HG03060 (cell line): Measurements from ENCODE around the gene ACP3.

Source experiments
- ATAC-seq: cut with Tn5 transposase; IDR thresholded peaks from one replicate; pipeline ENCODE4 v1.9.1; 2021; ENCODE audit warnings: low read depth, moderate number of reproducible peaks; ENCODE audit not compliant: unreplicated experiment

ACP3 gene

DNA sequence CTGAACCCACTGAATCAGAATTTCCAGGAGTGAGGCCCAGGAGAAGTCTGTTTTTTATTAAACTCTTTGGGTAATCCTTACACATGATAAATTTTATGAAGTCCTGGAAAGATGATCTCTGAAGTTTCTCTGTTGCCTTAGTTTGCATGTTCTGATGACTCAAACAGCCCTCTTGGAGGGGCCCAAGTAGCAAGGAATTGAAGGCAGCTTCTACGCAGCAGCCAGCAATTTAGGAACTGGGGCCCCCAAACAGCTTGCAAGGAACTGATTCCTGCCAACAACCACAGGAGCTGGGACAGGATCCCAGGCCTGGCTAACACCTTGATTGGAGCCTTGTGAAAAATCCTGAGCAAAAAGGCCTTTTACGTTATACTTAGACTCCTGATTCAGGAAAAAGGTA lies 5.4 kb upstream of the ACP3 start:
- ATAC-seq = no peak

DNA sequence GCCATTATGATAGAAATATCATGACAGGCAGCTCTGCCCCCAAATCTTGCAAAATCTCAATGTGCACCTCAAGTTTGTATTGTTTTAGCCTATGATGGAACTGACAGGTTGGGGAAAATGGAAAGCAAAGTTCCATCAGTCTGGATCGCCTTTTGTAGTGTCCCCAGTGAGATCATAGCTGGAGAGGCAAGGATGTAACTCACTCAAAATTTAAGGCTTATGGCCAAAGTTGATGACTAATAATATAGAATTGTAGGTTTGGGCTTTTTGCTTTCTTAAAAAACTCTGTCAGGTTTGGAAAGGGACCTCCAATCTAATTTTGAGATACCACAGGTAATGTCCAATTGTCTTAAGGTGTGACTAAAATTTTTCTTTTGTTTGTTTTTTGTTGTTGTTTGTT lies 1.4 kb upstream of the ACP3 start:
- no peak for ATAC-seq

DNA sequence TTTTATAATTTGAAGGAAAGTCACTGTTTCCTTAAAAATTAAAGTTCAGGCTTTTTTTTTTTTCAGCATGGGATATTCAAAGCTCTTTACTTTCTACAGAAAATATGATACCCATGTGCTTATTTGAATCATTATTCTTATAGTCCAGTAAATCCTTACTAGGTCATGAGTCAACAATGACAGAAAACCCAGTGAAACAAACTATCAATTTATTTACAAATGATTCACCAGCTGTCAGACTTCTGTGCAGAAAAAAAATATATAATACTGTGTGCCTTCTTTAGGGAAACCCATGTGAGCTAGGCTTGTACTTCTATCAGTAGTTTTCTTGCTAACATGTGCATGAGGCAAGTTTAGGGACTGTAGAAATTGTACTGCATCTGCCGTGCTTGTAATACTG lies 1.2 kb downstream of the ACP3 start:
- no peak for ATAC-seq

DNA sequence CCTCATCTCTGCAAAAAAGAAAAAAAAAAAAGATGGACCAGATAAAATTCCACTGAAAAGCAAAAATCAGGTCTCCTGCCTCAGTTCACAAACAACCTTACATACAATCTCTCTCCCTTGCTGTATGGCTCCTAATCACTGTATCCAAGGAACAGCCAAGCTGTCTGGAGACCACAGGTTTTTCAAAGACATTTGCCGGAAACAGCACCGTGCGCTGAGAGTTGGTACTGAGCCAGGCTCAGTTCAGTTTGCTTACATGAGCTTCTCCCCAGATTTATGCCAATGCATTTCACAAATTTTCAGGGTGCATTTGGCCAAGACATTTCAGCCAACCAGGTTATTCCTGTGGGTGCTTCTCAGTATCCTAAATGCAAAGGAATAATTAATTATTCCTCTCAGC lies 4.1 kb downstream of the ACP3 start:
- no peak for ATAC-seq

DNA sequence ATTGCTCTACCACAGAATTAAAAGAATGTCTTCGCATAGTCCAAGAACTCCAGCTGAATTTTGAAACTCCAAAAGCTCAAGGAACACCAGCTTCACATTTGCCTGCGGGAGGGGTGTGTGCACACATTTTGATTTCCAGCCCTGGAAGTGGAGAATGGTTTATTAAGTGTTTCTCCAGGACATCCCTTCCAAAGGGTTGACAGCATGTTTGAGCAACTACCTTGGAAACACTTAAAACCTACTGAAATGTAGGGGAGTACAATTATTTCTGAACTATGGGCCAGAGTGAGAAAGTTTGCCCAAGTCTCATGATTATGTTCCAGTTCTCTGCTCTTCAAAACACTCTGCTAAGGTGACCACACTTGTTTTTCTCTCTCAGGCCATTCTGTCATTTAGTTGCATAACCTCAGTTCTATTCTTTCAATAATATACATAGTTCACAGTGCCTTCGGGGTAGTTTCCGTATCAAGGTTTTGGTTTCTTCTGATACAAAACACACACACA lies 7.9 kb downstream of the ACP3 start:
- ATAC-seq = no peak

DNA sequence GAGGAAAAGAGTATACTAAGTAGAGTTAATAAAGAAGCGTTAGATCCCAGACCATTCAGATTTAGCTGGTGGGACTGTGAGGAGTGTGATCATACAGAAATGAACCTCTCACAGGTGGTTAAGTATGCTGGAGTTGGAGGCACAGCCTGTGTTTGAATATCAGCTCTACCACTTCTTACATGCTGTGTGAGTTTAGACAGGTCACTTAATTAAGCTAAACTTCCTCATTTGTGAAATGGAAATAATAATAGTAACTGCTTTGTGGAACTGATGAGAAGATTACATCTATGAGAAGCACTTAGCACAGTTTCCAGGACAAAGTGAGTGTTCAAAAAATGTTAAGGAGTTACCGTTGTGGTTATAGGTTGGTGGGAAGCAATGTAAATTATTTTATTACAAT lies 8.4 kb downstream of the ACP3 start:
- no peak for ATAC-seq

DNA sequence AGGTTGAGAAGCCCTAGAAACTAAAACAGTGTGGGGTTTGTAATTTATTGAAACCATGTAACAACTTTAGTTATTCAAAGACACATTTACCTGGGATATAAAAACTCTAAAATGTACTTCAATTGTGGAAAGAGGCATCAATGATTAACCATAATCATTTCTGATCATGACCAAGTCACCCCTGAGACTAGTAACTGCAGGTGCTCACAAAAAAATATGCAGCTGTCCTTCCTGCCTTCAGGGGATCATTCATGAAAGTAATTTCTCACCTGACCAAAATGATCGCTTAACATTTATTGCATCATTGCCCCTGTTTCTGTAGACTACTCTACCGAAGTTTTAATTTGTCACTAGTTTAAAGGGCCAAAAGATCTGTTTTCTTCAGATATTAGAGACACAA lies 9.0 kb downstream of the ACP3 start:
- ATAC-seq = no peak

DNA sequence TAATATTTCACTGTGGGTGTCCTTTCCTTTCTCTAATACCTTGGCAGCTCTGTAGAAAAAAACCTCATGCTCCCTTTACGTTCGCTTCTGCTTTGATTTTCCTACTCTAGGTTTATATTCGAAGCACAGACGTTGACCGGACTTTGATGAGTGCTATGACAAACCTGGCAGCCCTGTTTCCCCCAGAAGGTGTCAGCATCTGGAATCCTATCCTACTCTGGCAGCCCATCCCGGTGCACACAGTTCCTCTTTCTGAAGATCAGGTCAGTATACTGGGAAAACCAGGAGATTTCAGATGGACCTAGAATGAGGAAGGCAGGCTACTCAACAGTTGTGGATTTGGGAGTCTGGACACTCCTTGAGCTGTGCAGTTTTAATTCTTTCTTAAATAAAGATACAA lies 14.9 kb downstream of the ACP3 start:
- no peak for ATAC-seq

DNA sequence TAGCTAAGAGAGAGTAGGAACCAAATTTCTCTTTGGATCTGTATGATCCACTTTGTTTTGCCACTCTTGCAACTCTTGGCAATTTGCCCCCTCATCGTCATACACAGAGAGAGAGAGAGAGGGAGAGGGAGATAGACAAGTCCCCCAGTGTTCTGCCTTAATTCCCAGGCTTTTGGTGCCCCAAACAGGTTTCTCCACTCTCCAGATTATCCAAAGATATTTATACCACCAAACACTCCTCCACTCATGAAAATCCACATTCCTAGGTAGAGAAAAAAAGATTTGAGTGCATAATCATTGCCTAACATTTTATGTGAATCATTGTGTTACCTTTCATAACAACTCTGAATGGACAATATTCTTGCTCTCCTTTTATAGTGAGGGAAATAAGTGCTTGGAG lies 15.3 kb downstream of the ACP3 start:
- ATAC-seq = no peak

DNA sequence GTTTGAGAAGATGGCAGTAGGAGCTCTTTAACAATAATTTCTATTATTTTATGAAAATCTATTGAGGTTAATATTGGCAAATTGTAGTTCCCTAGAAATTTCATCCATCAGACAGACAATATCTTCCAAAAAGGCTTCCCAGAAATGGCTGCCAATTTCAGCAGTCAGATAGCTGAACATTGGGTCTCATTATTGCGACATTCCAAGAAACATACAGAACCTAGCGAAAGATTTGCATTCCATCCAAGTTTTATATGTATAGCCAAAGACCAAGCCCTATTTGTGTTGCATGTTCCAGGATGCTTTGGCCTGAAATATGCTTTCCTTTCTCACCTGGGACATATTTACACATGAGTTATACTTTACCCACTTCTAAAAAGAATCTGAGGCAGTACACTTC lies 24.5 kb downstream of the ACP3 start:
- no peak for ATAC-seq

DNA sequence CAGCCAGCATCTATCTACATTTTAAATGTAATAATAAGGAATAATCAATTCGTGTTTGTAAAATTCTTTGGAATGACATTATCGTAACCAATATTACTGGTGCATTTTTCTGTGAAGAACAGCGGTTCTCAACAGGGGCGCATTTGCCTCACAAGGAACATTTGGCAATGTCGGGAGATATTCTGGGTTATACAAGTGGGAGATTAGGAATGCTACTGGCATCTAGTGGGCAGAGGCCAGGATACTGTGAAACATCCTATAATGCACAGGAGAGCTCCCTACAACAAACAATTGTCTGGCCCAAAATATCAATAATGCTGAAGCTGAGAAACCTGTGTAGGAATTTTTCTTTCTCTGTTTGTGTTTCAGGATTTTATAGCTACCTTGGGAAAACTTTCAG lies 25.0 kb downstream of the ACP3 start:
- no peak for ATAC-seq

DNA sequence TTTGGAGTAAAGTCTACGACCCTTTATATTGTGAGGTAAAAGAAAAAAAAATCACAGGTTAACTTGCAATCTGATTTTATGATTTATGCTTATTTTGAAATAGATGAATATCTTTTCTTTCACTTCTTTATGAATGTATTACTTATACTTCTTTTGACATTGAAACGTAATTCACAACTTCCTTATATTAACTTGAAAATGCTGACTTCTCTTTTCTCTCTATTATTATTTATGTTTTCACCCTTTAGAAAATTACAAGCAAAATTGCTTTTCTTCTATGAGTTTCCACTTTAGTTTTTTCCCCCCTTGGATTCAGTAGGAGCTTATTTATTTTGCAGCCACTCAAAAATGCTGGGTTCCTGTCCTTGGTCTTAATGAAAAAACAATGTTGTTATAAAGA lies 25.4 kb downstream of the ACP3 start:
- ATAC-seq = no peak

DNA sequence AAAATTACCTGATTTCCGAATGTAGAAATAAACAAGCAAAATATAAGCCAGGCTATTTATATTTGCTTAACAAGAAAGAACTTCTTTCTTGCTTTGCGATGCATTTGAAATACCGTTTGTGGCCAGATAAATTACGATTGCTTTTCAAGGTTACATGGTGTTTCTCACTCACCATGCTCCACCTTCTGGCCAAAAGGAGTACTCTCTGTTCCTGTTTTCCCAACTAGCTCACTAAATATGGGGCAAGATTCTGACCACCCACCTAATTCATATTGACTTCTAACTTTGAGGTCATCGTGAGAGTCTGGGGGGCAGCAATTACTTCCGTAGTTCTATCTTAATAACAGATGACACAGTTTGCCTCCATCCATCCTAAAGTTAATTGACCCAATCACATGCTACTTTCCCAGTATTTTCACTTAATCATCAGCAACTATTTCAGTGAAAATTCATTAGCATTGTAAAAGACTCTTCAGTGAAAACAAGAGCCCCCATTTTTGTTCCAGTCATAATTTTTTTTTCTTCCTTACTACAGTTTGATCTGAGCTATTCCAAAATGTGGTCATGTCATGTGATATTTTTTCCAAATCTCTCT lies 25.9 kb downstream of the ACP3 start:
- peak; percentile 47 for ATAC-seq

DNA sequence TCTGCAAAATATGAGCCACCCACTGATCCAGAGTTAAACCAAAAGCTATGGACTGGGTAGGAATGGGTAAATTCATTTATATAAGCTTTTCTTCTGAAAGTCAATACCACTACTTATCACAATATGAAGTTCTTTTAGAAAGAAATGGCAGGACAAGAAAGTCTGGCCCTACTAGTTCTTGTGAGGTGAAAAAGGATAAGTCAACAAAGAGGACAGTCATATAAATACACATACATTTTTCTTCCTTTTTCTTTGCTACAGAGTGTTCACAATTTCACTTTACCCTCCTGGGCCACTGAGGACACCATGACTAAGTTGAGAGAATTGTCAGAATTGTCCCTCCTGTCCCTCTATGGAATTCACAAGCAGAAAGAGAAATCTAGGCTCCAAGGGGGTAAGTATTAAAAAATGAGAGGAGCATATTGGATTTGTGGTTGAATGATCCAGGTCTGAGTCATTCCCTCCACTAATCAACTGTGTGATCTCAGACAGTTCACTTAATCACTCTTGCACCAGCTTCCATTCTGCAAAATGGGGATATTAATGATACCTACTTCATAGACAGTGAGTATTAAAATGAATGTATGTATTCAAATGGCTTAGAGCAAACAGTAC lies 27.6 kb downstream of the ACP3 start:
- no peak for ATAC-seq

DNA sequence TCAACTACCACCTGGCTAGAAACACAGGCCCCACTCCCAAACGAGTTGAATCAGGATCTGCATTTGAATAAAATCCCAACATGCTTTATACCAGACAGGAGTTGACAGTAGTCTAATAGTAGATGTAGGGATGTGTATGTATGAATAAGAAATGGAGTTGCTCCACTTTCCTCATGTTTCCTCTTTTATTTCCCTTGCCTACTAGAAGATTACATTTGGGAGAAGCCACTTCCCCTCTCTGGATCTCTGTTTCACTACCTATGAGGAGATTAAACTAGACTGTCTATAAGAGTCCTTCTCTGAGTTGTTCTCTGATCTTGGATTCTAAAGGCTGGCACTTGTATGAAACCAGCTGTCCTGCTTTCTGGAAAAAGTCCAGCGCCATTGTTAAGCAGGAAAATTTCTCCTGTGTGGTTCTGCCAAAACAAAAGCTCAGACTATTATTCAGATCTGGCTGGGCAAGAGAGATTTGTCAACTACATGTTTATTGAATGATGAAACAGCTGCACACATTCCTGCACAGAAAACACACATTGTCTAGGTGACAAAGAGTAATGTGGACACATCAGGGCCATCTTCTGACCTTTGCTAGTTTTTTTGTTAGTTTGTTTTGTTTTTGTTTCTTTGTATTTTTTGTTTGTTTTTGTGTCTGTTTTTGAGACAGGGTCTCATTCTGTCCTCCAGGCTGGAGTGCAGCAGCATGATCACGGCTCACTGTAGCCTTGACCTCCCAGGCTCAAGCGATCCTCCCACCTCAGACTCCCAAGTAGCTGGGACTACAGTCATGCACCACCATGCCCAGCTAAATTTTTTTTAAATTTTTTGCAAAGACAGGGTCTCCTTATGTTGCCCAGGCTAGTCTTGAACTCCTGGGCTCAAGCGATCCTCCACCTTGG lies 29.9 kb downstream of the ACP3 start:
- no peak for ATAC-seq

DNA sequence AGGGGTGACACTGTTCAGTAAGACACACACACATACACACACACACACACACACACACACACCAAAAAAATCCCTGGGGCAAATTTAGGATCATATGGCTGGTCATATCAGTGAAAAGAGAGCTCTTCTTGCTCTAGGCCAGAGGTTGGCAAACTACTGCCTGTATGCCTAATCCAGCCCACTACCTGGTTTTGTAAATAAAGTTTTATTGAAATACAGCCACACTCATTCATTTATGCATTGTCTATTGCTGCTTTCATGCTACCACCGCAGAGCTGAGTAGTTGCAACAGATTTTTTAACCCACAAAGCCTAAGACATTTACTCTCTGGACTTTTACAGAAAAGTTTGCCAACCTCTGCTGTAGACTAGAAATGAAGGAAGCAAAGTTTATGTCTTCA lies 30.6 kb downstream of the ACP3 start:
- ATAC-seq = no peak

DNA sequence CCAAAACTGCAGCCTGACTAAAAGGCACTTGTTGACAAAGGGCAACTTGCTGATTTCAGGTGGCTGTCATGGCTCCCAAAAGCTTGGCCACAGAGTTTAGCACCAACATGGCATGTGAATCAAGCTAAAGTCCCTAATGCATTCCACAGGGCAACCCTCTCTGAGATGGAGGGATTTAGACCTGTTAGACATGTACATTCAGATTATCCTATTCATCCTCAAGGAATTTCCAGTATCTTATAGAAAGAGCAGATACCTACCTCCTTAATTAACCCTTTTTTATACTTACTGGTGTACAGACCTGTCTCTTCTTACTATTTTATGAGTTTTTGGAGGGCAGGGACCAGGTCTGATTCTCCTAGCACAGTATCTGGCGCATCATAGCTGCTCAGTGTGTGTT lies 31.3 kb downstream of the ACP3 start:
- ATAC-seq = no peak

DNA sequence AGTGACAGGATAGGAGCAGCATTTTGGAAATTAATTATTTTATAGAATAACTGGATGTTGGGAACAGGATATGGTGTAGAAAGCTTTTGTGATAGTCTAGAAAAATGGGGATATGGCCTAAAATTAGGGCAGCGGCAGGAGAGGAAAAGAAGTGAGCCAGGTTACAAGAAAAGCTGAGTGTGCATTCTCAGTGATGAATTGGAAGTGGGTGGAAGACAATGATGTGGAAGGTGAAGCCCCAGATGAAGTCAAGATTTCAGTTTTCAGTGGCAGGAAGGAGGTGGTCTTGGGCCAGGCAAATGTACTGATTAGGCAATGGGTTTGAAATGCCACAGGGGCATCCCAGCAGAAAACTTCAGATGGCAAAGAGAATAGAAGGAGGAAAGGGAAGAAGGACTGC lies 33.6 kb downstream of the ACP3 start:
- no peak for ATAC-seq

DNA sequence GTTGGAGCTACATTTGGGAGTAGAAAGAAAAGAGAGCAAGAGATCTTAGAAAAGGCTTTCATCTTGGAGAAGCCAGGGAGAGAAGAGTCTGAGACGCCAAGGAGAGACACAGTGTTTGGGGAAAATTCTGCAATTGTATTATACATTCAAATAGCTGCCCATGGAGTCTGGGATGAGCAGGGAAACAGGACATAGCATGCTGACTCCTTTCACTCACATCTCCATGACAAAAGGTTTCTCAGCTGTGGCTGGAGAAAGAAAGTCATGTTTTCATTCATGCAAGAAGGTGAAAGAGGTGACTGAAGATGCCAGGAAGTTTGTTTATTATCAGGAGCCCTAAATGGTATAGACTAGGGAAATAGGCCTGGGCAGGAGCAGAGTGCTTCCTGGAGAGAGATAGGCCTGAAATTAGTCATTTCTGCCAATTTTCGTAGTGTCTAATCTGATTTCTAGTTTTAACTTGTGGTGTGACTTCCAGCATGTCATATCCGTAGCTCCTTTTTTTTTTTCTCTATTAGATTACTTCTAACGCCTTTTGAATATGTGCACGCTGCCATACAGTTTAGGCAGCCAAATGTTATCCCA lies 34.1 kb downstream of the ACP3 start:
- ATAC-seq = no peak

DNA sequence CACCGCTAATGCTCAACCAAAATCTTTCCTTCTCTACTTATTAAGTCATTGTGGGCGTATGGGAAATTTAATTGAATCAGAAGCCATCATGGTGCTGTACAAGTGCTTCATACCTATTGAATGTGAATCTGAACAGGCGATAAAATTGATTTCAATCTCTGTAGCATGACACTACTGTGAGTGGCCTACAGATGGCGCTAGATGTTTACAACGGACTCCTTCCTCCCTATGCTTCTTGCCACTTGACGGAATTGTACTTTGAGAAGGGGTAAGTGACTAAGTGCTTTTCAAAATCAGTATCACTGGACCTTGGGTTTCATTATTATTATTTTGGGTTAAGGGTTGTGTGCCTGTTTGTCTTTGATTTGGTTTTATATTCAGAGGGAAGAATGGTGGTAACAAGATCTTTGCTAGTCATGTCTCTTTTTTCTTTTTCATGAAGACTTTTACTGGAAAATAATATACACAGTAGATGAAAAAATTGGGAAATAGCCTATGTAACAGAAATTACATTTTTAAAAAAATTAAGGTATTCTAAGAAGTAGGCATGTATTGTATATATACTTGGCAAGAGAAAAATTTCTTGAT lies 35.4 kb downstream of the ACP3 start:
- ATAC-seq = peak; percentile 73
